H9 (cell line): Measurements from ENCODE around the gene KANSL3. TPM values are rescaled to one million over a fixed set of nuclear protein-coding genes. Genes with fewer than 3 reads are reported as not detected.

Source experiments
- DNase-seq: peaks from one replicate; pipeline ENCODE4 v3.0.0-alpha.2; 2017
- H2AFZ ChIP-seq: one replicate; pipeline ENCODE4 v1.6.1; 2013; ENCODE audit warnings: mild to moderate bottlenecking, low read length, control low read depth, moderate library complexity
- H2AK5ac ChIP-seq: 2 replicates; pipeline ENCODE4 v1.6.1; 2013; ENCODE audit warnings: low read length, control low read depth, mixed read lengths; ENCODE audit not compliant: insufficient read length
- H2BK120ac ChIP-seq: one replicate; pipeline ENCODE4 v1.6.1; 2013; ENCODE audit warnings: low read depth, mild to moderate bottlenecking, low read length, control low read depth, inconsistent platforms; ENCODE audit not compliant: poor library complexity, severe bottlenecking
- H2BK12ac ChIP-seq: 2 replicates; pipeline ENCODE4 v1.6.1; 2013; ENCODE audit warnings: low read length, control low read depth, mixed read lengths, low read depth; ENCODE audit not compliant: insufficient read length
- H2BK15ac ChIP-seq: 2 replicates; pipeline ENCODE4 v1.6.1; 2013; ENCODE audit warnings: low read depth, low read length, control low read depth
- H2BK20ac ChIP-seq: one replicate; pipeline ENCODE4 v1.6.1; 2013; ENCODE audit warnings: low read depth, mild to moderate bottlenecking, low read length, control low read depth, inconsistent platforms; ENCODE audit not compliant: poor library complexity, severe bottlenecking
- H2BK5ac ChIP-seq: 2 replicates; pipeline ENCODE4 v1.6.1; 2013; ENCODE audit warnings: low read length, control low read depth, mixed read lengths; ENCODE audit not compliant: insufficient read length
- H3K14ac ChIP-seq: 2 replicates; pipeline ENCODE4 v1.6.1; 2013; ENCODE audit warnings: low read length, control low read depth; ENCODE audit not compliant: insufficient read depth
- H3K18ac ChIP-seq: 2 replicates; pipeline ENCODE4 v1.6.1; 2013; ENCODE audit warnings: low read depth, mild to moderate bottlenecking, mixed read lengths, low read length, control low read depth; ENCODE audit not compliant: insufficient read length
- H3K23ac ChIP-seq: 2 replicates; pipeline ENCODE4 v1.6.1; 2013; ENCODE audit warnings: low read length, control low read depth, mixed read lengths, low read depth; ENCODE audit not compliant: insufficient read length
- H3K23me2 ChIP-seq: 2 replicates; pipeline ENCODE4 v1.6.1; 2013; ENCODE audit warnings: low read depth, mild to moderate bottlenecking, mixed read lengths, low read length, control low read depth; ENCODE audit not compliant: insufficient read length, poor library complexity, severe bottlenecking
- H3K27ac ChIP-seq: 2 replicates; pipeline ENCODE4 v1.5.1; 2013; ENCODE audit warnings: low read length, control low read depth, mixed read lengths, low read depth; ENCODE audit not compliant: insufficient read length
- H3K27me3 ChIP-seq: 2 replicates; pipeline ENCODE4 v1.6.1; 2013; ENCODE audit warnings: low read length, control low read depth, inconsistent platforms; ENCODE audit not compliant: insufficient read depth
- H3K4ac ChIP-seq: 2 replicates; pipeline ENCODE4 v1.6.1; 2013; ENCODE audit warnings: low read depth, mild to moderate bottlenecking, control low read depth, inconsistent platforms, low read length, moderate library complexity
- H3K4me1 ChIP-seq: 2 replicates; pipeline ENCODE4 v1.6.1; 2013; ENCODE audit warnings: low read length, control low read depth, inconsistent platforms; ENCODE audit not compliant: insufficient read depth
- H3K4me2 ChIP-seq: 2 replicates; pipeline ENCODE4 v1.6.1; 2013; ENCODE audit warnings: low read length, control low read depth, mixed read lengths; ENCODE audit not compliant: insufficient read length, insufficient read depth
- H3K56ac ChIP-seq: 2 replicates; pipeline ENCODE4 v1.6.1; 2013; ENCODE audit warnings: low read depth, mild to moderate bottlenecking, mixed read lengths, low read length, control low read depth; ENCODE audit not compliant: insufficient read length
- H3K79me1 ChIP-seq: 2 replicates; pipeline ENCODE4 v1.6.1; 2013; ENCODE audit warnings: low read depth, mild to moderate bottlenecking, moderate library complexity, low read length, control low read depth, inconsistent platforms; ENCODE audit not compliant: insufficient read depth, poor library complexity, severe bottlenecking
- H3K79me2 ChIP-seq: 2 replicates; pipeline ENCODE4 v1.6.1; 2013; ENCODE audit warnings: low read length, control low read depth, inconsistent platforms; ENCODE audit not compliant: insufficient read depth
- H3K9ac ChIP-seq: 2 replicates; pipeline ENCODE4 v1.6.1; 2013; ENCODE audit warnings: low read length, control low read depth, mixed read lengths; ENCODE audit not compliant: insufficient read length; ENCODE audit errors: extremely low read depth
- H3K9me3 ChIP-seq: one replicate; pipeline ENCODE4 v1.6.1; 2013; ENCODE audit warnings: low read depth, low read length, inconsistent platforms; ENCODE audit not compliant: control insufficient read depth
- H3T11ph ChIP-seq: one replicate; pipeline ENCODE4 v1.6.1; 2013; ENCODE audit warnings: mild to moderate bottlenecking, low read length, control low read depth, inconsistent platforms
- H4K20me1 ChIP-seq: one replicate; pipeline ENCODE4 v1.6.1; 2013; ENCODE audit not compliant: control insufficient read depth, insufficient read length, insufficient read depth
- H4K5ac ChIP-seq: 2 replicates; pipeline ENCODE4 v1.6.1; 2013; ENCODE audit warnings: low read depth, mild to moderate bottlenecking, mixed read lengths, low read length, control low read depth; ENCODE audit not compliant: insufficient read length
- H4K8ac ChIP-seq: replicated peaks from 2 replicates; pipeline ENCODE4 v1.6.1; 2013; ENCODE audit warnings: low read length, control low read depth, mixed read lengths, low read depth; ENCODE audit not compliant: insufficient read length
- H4K91ac ChIP-seq: 2 replicates; pipeline ENCODE4 v1.6.1; 2013; ENCODE audit warnings: low read depth, mild to moderate bottlenecking, moderate library complexity, mixed read lengths, low read length, control low read depth; ENCODE audit not compliant: insufficient read length
- H3K27ac Mint-ChIP-seq, 3 experiments: 2 replicates in 2 of 3; 3 replicates in 1 of 3; pipeline ENCODE4 v1.8.0; 2020 to 2021; ENCODE audit warnings: mixed read lengths in 3 of 3, mild to moderate bottlenecking in 1 of 3, moderate library complexity in 1 of 3
- H3K27me3 Mint-ChIP-seq: 2 replicates; pipeline ENCODE4 v1.8.0; 2021; ENCODE audit warnings: low read depth, mild to moderate bottlenecking, moderate library complexity, mixed read lengths
- H3K36me3 Mint-ChIP-seq, 3 experiments: 2 replicates in 2 of 3; 3 replicates in 1 of 3; pipeline ENCODE4 v1.8.0; 2020 to 2021; ENCODE audit warnings: low read depth in 3 of 3, mixed read lengths in 3 of 3; ENCODE audit not compliant: insufficient read depth in 1 of 3
- H3K4me1 Mint-ChIP-seq, 2 experiments: 2 replicates each; pipeline ENCODE4 v1.8.0; 2020; ENCODE audit warnings: mixed read lengths in 2 of 2
- H3K4me3 Mint-ChIP-seq, 2 experiments: 2 replicates in 1 of 2; 3 replicates in 1 of 2; pipeline ENCODE4 v1.8.0; 2020 to 2021; ENCODE audit warnings: mild to moderate bottlenecking in 2 of 2, mixed read lengths in 2 of 2, moderate library complexity in 1 of 2
- H3K9me3 Mint-ChIP-seq, 2 experiments: 2 replicates in 1 of 2; 3 replicates in 1 of 2; pipeline ENCODE4 v1.8.0; 2020; ENCODE audit warnings: mild to moderate bottlenecking in 2 of 2, mixed read lengths in 2 of 2, moderate library complexity in 1 of 2
- CTCF ChIP-seq: fragments of 200-600 bp; sonication (generic); conservative IDR thresholded peaks from 3 replicates; pipeline ENCODE4 v1.8.0; 2021; ENCODE audit warnings: antibody characterized with exemption, mild to moderate bottlenecking
- WGBS: extraction: QIAGEN DNeasy Blood & Tissue Kit; methylation state at CpG from one replicate; pipeline ENCODE4 v1.1.7; 2013; ENCODE audit warnings: missing lambda C conversion rate, low lambda C conversion rate, mixed read lengths; ENCODE audit not compliant: insufficient read length; ENCODE audit errors: extremely low coverage; 5-methylcytosine and 5-hydroxymethylcytosine counted together
- total RNA-seq: library from RNA; stranded (reverse); gene quantifications from 2 replicates; pipeline ENCODE4 v1.2.1, GENCODE V29; 2021

Gene KANSL3
- total RNA-seq, 1 experiment from 2014 or later: 35.7 TPM

GRCh38 chr2:96556441-96557330 is 81.4 kb downstream of the KANSL3 start:
- Histone ChIP-seq H2BK5ac (no peak overlapping the region), H3K4me2 (no peak overlapping the region)

More at GRCh38 chr2:96556441-96557330, 81.4 kb downstream of the KANSL3 start:
- no peaks in the 10 kb centered on the region for H3K23me2 ChIP-seq
- no peak overlapping the region for H3K56ac ChIP-seq
- no peak overlapping the region for H3K9ac ChIP-seq
- no peak overlapping the region for H2BK12ac ChIP-seq
- H3K27ac ChIP-seq: no peak overlapping the region
- H3K9me3 Mint-ChIP-seq: no peaks in the 10 kb centered on the region; a peak in 1 of 5 replicates
- no peak overlapping the region; a peak in 2 of 5 replicates for H3K4me3 Mint-ChIP-seq
- TF ChIP-seq CTCF: no peak
- H3K79me2 ChIP-seq: no peaks in the 10 kb centered on the region
- no peaks in the 10 kb centered on the region; a peak in 2 of 7 replicates for H3K36me3 Mint-ChIP-seq
- peak overlapping the region in 1 of 3 experiments; percentile 13; a peak in 2 of 7 replicates for H3K27ac Mint-ChIP-seq
- H3K27me3 Mint-ChIP-seq: no peaks in the 10 kb centered on the region; the same call in none of the 2 replicates
- no peak overlapping the region for H3T11ph ChIP-seq
- no peak overlapping the region for H2AK5ac ChIP-seq
- H3K4ac ChIP-seq: no peak overlapping the region
- no peak overlapping the region for H3K18ac ChIP-seq
- H4K20me1 ChIP-seq: no peaks in the 10 kb centered on the region
- peak; percentile 29 for DNase-seq
- H2BK20ac ChIP-seq: no peak overlapping the region
- peaks cover 15 to 19% of the 10 kb centered on the region in 2 experiments for H3K4me1 Mint-ChIP-seq
- H3K9me3 ChIP-seq: no peaks in the 10 kb centered on the region
- no peak overlapping the region for H3K23ac ChIP-seq
- H2AFZ ChIP-seq: no peak overlapping the region
- no peaks in the 10 kb centered on the region for H3K27me3 ChIP-seq
- no peak overlapping the region; the same call in 1 of the 2 replicates for H3K14ac ChIP-seq
- no peak overlapping the region for H2BK120ac ChIP-seq
- no peak overlapping the region for H4K5ac ChIP-seq
- H2BK15ac ChIP-seq: no peak overlapping the region
- H4K8ac ChIP-seq: no peak overlapping the region
- no CpG with 5 or more reads among the region's 16 CpGs for WGBS
- no peak overlapping the region for H4K91ac ChIP-seq
- H3K79me1 ChIP-seq: no peaks in the 10 kb centered on the region
- no peaks in the 10 kb centered on the region for H3K4me1 ChIP-seq
